K562 (cell line): Measurements from ENCODE around the gene STAT4.

Experiments
- LARP7 ChIP-seq: fragments of 450-650 bp; IDR thresholded peaks from 2 replicates; pipeline ENCODE4 v1.6.1; 2016
- MIER1 ChIP-seq: fragments of 450-650 bp; IDR thresholded peaks from 2 replicates; pipeline ENCODE4 v1.6.1; 2016; ENCODE audit warnings: antibody characterized with exemption, mild to moderate bottlenecking, low read depth
- MTA3 ChIP-seq: fragments of 450-650 bp; formaldehyde crosslinking; IDR thresholded peaks from 2 replicates; pipeline ENCODE4 v1.6.1; 2017; ENCODE audit warnings: mild to moderate bottlenecking, borderline replicate concordance
- NFE2L1 ChIP-seq: fragments of 450-650 bp; IDR thresholded peaks from 2 replicates; pipeline ENCODE4 v1.6.1; 2016; ENCODE audit warnings: missing genetic modification characterization, low read depth, mild to moderate bottlenecking, missing compliant biosample characterization, moderate library complexity, borderline replicate concordance
- RAD21 ChIP-seq, 2 experiments: fragments of 250-450 bp in 1 of 2; fragments of 450-650 bp in 1 of 2; sonication (Bioruptor Pico) in 1 of 2; formaldehyde crosslinking in 1 of 2; IDR thresholded peaks in 1 of 2; conservative IDR thresholded peaks in 1 of 2; 2 replicates each; pipeline versions ENCODE4 v1.4.0 to v1.8.0; 2020 to 2022; ENCODE audit warnings: mild to moderate bottlenecking in 2 of 2, moderate library complexity in 1 of 2
- SIN3A ChIP-seq, 2 experiments: fragments of 150-350 bp in 1 of 2; IDR thresholded peaks; 2 replicates each; pipeline ENCODE4 v1.6.1; 2011 to 2016; ENCODE audit warnings: borderline replicate concordance in 2 of 2, low read depth in 2 of 2, low read length in 2 of 2, mild to moderate bottlenecking in 2 of 2, moderate library complexity in 2 of 2; ENCODE audit not compliant: control insufficient read depth in 1 of 2
- SMARCC2 ChIP-seq: fragments of 450-650 bp; IDR thresholded peaks from 2 replicates; pipeline ENCODE4 v1.6.1; 2017; ENCODE audit warnings: antibody characterized with exemption, moderate library complexity, mild to moderate bottlenecking, low read depth
- SP1 ChIP-seq: sonication (generic); formaldehyde crosslinking; IDR thresholded peaks from 2 replicates; pipeline ENCODE4 v1.8.1; 2022; ENCODE audit warnings: mild to moderate bottlenecking, missing genetic modification reagents
- ZBTB8A ChIP-seq: fragments of 450-650 bp; IDR thresholded peaks from 2 replicates; pipeline ENCODE4 v1.6.1; 2018; ENCODE audit warnings: mild to moderate bottlenecking, moderate library complexity; ENCODE audit not compliant: partially characterized antibody
- TF ChIP-seq, protein P1 (sequence below), 3 experiments: IDR thresholded peaks in 2 of 3; conservative IDR thresholded peaks in 1 of 3; 2 replicates each; pipeline ENCODE4 v1.5.1; 2011 to 2012; ENCODE audit warnings: low read length in 3 of 3, mild to moderate bottlenecking in 3 of 3, control low read depth in 2 of 3, improper control_type of control experiment in 1 of 3, inconsistent platforms in 1 of 3, low read depth in 1 of 3, mixed read lengths in 1 of 3, moderate library complexity in 1 of 3; ENCODE audit not compliant: insufficient read depth in 2 of 3
- TF ChIP-seq, protein P2 (sequence below): sonication (generic); formaldehyde crosslinking; IDR thresholded peaks from 2 replicates; pipeline ENCODE4 v1.5.0; 2020; ENCODE audit warnings: missing genetic modification reagents

DNA sequence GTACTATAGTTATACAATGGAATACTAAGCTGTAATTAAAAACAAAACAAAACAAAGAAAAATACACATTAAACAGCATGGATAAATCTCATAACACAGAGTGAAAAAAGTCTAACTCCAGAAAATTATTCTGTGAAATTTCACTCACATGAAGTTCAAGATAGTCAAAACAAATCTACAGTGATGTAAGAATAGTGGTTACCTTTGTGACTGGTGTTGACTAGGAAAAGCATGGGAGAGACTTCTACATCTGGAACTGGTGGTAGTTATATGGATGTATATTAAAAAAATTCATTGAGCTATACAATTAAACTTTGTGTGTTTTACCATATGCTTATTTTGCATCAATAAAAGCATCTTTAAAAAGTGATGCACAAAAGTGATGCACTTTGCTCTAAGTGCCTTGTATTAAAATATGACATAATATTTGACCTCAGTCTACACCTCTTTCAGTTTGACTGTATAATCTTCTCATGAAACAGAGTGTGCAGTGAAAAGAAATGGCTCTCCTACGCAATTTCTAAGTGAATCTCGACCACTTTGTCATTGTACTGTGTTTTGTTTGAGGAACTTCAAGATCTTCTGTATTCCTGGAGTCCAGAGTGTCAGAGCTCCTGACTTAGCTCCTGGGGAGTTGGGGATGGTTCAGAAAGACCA is 28.0 kb downstream of the STAT4 start:
- TF ChIP-seq, protein P1, sequence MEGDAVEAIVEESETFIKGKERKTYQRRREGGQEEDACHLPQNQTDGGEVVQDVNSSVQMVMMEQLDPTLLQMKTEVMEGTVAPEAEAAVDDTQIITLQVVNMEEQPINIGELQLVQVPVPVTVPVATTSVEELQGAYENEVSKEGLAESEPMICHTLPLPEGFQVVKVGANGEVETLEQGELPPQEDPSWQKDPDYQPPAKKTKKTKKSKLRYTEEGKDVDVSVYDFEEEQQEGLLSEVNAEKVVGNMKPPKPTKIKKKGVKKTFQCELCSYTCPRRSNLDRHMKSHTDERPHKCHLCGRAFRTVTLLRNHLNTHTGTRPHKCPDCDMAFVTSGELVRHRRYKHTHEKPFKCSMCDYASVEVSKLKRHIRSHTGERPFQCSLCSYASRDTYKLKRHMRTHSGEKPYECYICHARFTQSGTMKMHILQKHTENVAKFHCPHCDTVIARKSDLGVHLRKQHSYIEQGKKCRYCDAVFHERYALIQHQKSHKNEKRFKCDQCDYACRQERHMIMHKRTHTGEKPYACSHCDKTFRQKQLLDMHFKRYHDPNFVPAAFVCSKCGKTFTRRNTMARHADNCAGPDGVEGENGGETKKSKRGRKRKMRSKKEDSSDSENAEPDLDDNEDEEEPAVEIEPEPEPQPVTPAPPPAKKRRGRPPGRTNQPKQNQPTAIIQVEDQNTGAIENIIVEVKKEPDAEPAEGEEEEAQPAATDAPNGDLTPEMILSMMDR (IDR thresholded peaks at IDR 0.05 in 2 of 3, conservative IDR thresholded peaks at IDR 0.05 in 1 of 3; ENCODE audit: insufficient read depth in 2 of 3, low read depth in 1 of 3, low read length in 3 of 3) = no peak
- TF ChIP-seq NFE2L1 (tag) (no peak), RAD21 (CRISPR knock-in tag; conservative IDR thresholded peaks at IDR 0.05 in 1 of 2, IDR thresholded peaks at IDR 0.05 in 1 of 2) (no peak), SP1 (no peak), MIER1 (no peak), SIN3A (IDR thresholded peaks at IDR 0.05; ENCODE audit: borderline replicate concordance in 2 of 2, control insufficient read depth in 1 of 2, low read depth in 2 of 2, low read length in 2 of 2) (no peak), ZBTB8A (no peak), LARP7 (no peak), SMARCC2 (no peak), MTA3 (no peak)
- TF ChIP-seq, protein P2, sequence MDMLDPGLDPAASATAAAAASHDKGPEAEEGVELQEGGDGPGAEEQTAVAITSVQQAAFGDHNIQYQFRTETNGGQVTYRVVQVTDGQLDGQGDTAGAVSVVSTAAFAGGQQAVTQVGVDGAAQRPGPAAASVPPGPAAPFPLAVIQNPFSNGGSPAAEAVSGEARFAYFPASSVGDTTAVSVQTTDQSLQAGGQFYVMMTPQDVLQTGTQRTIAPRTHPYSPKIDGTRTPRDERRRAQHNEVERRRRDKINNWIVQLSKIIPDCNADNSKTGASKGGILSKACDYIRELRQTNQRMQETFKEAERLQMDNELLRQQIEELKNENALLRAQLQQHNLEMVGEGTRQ (CRISPR knock-in tag) = no peak
